Upper lobe of right lung (tissue), 1 donor: Measurements from ENCODE around the gene IPO13. TPM values are rescaled to one million over a fixed set of nuclear protein-coding genes. Genes with fewer than 3 reads are reported as not detected.

ENCODE experiments used
- ATAC-seq: fragments of 200-7000 bp; cut with Tn5 transposase; one replicate; pipeline ENCODE4 v1.9.1; 2020; ENCODE audit warnings: mild to moderate bottlenecking, moderate library complexity
- DNase-seq: peaks from one replicate; pipeline ENCODE4 v3.0.0-alpha.2; 2020
- H3K27ac ChIP-seq: fragments of 200-600 bp; one replicate; pipeline ENCODE4 v1.8.0; 2022
- H3K27me3 ChIP-seq: fragments of 200-600 bp; one replicate; pipeline ENCODE4 v1.8.0; 2022; ENCODE audit warnings: mild to moderate bottlenecking
- H3K36me3 ChIP-seq: fragments of 200-600 bp; one replicate; pipeline ENCODE4 v1.8.0; 2022
- H3K4me1 ChIP-seq: fragments of 200-600 bp; one replicate; pipeline ENCODE4 v1.8.0; 2022
- H3K4me3 ChIP-seq: fragments of 200-600 bp; one replicate; pipeline ENCODE4 v1.8.0; 2022; ENCODE audit warnings: mild to moderate bottlenecking
- H3K9me3 ChIP-seq: fragments of 200-600 bp; one replicate; pipeline ENCODE4 v1.8.0; 2022
- intact Hi-C: fragments of 100-400 bp; cut with DNase I; formaldehyde crosslinking; loops from one replicate; pipeline ENCODE4 v1.11.0; 2022
- total RNA-seq: library from RNA; stranded (reverse); fragmentation: NEBNext Ultra II Directional; extraction: Animal tissue kit (Norgen Biotek cat#: 25700); gene quantifications from one replicate; pipeline ENCODE4 v1.2.1, GENCODE V29; 2021
- TF ChIP-seq, protein P1 (sequence below): fragments of 200-600 bp; IDR thresholded peaks from one replicate; pipeline ENCODE4 v1.8.0; 2022; ENCODE audit warnings: antibody characterized with exemption
- donor health status: DM: no; HTN: yes; CAD: no; lungs with severe emphysema.

The IPO13 gene
- total RNA-seq, 1 donor from 2014 or later, result 24.9 TPM

DNA sequence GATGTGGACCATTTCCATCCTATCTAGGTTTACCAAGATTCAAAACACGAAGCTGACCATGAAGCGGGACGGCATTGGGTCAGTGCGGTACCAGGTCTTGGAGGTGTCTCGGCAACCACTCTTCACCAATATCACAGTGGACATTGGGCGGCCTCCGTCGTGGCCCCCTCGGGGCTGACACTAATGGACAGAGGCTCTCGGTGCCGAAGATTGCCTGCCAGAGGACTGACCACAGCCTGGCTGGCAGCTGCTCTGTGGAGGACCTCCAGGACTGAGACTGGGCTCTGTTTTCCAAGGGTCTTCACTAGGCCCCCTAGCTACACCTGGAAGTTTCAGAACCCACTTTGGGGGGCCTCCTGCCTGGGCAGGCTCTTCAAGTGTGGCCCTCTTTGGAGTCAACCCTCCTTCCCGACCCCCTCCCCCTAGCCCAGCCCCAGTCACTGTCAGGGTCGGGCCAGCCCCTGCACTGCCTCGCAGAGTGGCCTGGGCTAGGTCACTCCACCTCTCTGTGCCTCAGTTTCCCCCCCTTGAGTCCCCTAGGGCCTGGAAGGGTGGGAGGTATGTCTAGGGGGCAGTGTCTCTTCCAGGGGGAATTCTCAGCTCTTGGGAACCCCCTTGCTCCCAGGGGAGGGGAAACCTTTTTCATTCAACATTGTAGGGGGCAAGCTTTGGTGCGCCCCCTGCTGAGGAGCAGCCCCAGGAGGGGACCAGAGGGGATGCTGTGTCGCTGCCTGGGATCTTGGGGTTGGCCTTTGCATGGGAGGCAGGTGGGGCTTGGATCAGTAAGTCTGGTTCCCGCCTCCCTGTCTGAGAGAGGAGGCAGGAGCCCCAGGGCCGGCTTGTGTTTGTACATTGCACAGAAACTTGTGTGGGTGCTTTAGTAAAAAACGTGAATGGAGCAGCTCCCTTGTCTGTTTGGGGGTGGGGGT, 43.8 kb downstream of the IPO13 start:
- peaks cover 10% of the 10 kb centered on the region for H3K4me1 ChIP-seq
- intact Hi-C loops, result no loop called here
- H3K36me3 ChIP-seq, result no peaks in the 10 kb centered on the region
- H3K4me3 ChIP-seq, result peak overlapping the region; percentile 78
- TF ChIP-seq, protein P1, sequence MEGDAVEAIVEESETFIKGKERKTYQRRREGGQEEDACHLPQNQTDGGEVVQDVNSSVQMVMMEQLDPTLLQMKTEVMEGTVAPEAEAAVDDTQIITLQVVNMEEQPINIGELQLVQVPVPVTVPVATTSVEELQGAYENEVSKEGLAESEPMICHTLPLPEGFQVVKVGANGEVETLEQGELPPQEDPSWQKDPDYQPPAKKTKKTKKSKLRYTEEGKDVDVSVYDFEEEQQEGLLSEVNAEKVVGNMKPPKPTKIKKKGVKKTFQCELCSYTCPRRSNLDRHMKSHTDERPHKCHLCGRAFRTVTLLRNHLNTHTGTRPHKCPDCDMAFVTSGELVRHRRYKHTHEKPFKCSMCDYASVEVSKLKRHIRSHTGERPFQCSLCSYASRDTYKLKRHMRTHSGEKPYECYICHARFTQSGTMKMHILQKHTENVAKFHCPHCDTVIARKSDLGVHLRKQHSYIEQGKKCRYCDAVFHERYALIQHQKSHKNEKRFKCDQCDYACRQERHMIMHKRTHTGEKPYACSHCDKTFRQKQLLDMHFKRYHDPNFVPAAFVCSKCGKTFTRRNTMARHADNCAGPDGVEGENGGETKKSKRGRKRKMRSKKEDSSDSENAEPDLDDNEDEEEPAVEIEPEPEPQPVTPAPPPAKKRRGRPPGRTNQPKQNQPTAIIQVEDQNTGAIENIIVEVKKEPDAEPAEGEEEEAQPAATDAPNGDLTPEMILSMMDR, result peak; percentile 11
- H3K27ac ChIP-seq, result peak overlapping the region; percentile 85
- ATAC-seq (no peak), DNase-seq (no peak)
- no peaks in the 10 kb centered on the region for H3K27me3 ChIP-seq
- no peaks in the 10 kb centered on the region for H3K9me3 ChIP-seq

DNA sequence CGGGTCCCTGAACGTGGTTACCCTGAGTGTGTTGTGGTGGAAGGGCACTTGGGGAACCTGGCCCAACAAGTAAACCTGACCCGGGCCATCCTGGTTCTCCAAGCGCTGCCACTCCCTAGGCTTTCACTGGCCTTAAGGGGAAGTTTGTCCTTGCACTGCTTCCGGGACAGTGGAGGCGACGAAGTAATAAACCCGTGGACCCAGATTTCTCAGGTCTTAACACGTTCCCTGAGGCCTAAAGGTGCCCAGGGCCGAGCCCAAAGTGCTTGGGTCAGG, 44.4 kb downstream of the IPO13 start:
- no peak for ATAC-seq
- peaks cover 10% of the 10 kb centered on the region for H3K4me1 ChIP-seq
- H3K27me3 ChIP-seq, result no peaks in the 10 kb centered on the region
- no peaks in the 10 kb centered on the region for H3K9me3 ChIP-seq
- H3K27ac ChIP-seq, result peak overlapping the region; percentile 85
- intact Hi-C loops, result no loop called here
- no peak for DNase-seq
- TF ChIP-seq, protein P1, result no peak
- peak overlapping the region; percentile 78 for H3K4me3 ChIP-seq
- no peaks in the 10 kb centered on the region for H3K36me3 ChIP-seq

DNA sequence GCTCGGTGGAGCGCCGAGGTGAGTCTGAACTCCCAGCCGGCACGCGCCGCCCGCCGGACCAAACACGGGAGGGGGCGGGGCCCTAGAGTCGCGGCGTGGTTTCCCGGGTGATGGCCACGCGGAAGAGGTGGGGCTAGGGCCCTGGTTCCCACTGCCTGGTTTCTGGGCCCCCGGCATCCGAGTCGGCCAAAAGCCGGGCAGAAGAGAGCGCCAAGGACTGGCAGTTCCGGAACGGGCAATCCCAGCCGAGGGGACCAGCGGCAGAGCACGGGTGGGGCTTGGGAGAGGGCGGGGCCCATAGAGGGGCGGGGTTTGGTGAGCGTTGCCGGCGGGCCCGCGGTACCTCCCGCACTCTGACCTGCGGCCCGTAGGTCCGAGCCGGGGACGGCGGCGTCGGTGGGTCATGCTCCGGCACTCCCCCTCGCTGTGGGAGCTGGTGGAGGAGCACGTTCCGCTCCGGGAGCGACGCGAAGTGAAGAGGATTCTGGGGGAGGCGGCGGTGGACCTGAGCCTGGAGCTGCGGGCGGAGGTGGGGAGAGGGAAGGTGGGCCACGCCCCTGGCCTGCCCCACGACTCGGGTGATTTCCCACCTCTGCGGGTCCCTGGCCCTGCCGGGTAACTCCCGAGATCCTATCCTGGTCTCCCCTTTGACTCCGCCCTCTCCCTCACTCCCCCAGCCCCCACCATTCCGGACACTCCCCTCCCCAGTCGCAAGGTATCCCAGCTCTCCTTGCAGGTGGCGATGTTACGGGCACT, 44.9 kb downstream of the IPO13 start, which contains the start of gene CCDC24:
Gene CCDC24 (plus strand): TSS at position 124 of the 756 bp plus-strand sequence. CDS start 280 bp downstream, at position 404.
- ATAC-seq, result peak; percentile 90
- intact Hi-C loops, result no loop called here
- Histone ChIP-seq H3K4me3 (peak within 1 kb of the TSS; percentile 78), H3K4me1 (peaks cover 10% of the 10 kb centered on the region), H3K27me3 (no peaks in the 10 kb centered on the region), H3K36me3 (no peaks in the 10 kb centered on the region), H3K27ac (peak within 1 kb of the TSS; percentile 85), H3K9me3 (no peaks in the 10 kb centered on the region)
- TF ChIP-seq, protein P1, result no peak
- peak; percentile 94 for DNase-seq

DNA sequence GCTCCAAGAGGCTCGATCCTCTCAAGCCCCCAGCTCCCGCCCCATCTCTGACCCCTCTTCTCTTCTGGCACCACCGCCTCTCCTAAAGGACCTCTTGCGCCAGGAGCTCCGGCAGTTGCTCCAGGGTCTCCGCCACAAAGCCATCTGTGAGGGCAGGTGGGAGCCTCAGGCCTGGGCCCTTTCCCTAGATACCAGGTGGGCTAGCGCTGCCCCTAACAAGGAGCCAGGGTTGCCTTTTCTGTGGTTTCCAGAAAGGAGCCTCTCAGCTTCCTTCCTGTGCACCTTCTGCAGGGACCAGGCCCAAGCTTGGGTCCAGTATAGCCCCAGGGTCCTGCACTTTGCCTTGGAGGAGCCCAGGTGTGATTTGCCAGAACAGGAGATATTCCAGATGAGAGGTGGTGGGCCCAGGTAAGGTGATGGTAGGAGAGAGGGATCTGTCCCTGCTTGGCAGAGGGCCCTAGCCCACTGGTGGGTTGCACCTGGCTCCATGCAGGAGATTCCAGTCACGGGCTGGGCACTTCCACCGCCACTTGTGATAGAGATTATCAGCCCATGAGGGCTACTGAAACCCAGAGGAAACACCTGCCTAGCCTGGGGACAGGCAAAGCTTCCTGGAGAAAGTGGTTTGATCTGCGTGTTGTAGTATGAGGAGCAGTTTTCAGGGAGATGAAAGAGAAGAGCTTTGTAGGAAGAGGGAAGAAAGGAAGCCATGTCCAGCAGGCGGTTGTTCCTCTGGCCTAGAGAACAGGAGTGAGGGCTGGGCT, 45.7 kb downstream of the IPO13 start:
- Histone ChIP-seq H3K9me3 (no peaks in the 10 kb centered on the region), H3K4me1 (peaks cover 10% of the 10 kb centered on the region), H3K4me3 (peak overlapping the region; percentile 78), H3K36me3 (no peaks in the 10 kb centered on the region), H3K27ac (peak overlapping the region; percentile 85), H3K27me3 (no peaks in the 10 kb centered on the region)
- intact Hi-C loops, result no loop called here
- TF ChIP-seq, protein P1, result no peak
- no peak for ATAC-seq
- no peak for DNase-seq

DNA sequence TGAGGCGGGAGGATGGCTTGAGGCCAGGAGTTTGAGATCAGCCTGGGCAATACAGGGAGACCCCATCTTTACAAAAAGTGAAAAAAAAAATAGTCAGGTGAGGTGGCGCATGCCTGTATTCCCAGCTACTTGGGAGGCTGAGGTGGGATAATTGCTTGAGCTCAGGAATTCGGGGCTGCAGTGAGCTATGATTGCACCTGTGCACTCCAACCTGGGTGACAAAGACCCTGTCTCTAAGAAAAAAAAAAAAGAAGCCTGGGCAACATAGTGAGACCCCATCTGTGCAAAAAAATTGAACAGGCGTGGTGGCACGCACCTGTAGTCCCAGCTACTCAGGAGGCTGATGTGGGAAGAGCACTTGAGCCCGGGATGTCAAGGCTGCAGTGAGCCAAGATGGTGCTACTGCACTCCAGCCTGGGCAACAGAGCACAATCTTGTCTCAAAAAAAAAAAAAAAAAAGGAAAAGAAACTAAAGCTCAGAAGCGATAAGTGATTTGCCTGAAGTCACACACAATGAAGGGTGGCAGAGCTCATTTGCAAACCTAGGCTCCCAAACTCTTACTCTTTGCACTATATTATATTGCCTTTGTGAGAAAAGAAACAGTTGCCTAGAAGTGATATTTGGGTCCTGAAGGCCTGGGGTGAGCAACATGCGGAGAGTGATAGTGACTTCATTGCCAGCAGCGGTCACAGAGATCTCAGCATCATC, 46.6 kb downstream of the IPO13 start:
- TF ChIP-seq, protein P1, result no peak
- intact Hi-C loops, result no loop called here
- no peak for ATAC-seq
- no peak overlapping the region for H3K4me3 ChIP-seq
- peaks cover 10% of the 10 kb centered on the region for H3K4me1 ChIP-seq
- H3K9me3 ChIP-seq, result no peaks in the 10 kb centered on the region
- H3K27me3 ChIP-seq, result no peaks in the 10 kb centered on the region
- no peak for DNase-seq
- no peaks in the 10 kb centered on the region for H3K36me3 ChIP-seq
- H3K27ac ChIP-seq, result no peak overlapping the region
